Kidney glomerular epithelial cell (primary cell): ENCODE measurements around the gene IKZF2.

Experiments
- DNase-seq: peaks from one replicate; lab custom pipeline; 2025; lab: John Stamatoyannopoulos, UW

The IKZF2 gene

DNA sequence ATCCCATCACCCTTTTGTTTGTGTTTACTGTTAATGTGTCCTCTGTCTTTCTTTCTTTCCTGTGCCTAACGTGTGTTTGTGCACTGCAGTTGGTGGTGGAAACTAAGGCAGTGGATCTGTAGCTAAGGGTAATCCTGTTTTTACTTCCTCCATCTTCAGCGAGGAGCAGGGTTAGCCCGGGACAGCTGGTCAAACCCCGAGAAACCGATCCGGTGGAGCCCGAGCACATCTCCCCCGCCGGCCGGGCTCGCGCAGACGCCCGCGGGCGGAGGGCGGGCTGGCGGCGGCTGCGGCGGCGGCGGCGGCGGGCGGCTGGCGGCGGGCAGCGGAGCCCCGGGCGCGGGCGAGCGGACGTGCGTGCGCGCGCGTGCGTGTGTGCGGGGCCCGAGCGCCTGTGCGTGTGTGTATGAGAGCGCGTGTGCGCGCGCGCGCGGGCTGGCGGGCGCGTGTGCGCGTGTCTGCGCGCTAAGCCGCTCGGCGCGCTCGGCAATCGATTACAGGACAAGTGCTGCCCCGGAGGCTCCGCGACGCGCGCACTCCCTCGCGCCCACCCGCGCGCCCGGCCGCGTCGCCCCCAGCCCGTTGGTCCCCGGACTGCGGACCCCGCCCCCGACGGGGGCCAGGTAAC is at the start of gene IKZF2:
TSS of gene IKZF2 (minus strand) at position 176 of the 628 bp plus-strand sequence. CDS start 2,983 bp downstream, outside the sequence.
- DNase-seq = peak; percentile 90

GRCh38 chr2:213199871-213200270 is 48.5 kb upstream of the IKZF2 start:
- DNase-seq = no peak

- DNase-seq = peak; percentile 31
Measured at GRCh38 chr2:213189001-213189899, 37.8 kb upstream of the IKZF2 start.

GRCh38 chr2:213188533-213188867 is 37.1 kb upstream of the IKZF2 start:
- DNase-seq = no peak

GRCh38 chr2:213187833-213188532 is 36.6 kb upstream of the IKZF2 start:
- peak; percentile 89 for DNase-seq

GRCh38 chr2:213187386-213187785 is 36.0 kb upstream of the IKZF2 start:
- DNase-seq = no peak

GRCh38 chr2:213185147-213185822 is 33.9 kb upstream of the IKZF2 start:
- DNase-seq = no peak

DNA sequence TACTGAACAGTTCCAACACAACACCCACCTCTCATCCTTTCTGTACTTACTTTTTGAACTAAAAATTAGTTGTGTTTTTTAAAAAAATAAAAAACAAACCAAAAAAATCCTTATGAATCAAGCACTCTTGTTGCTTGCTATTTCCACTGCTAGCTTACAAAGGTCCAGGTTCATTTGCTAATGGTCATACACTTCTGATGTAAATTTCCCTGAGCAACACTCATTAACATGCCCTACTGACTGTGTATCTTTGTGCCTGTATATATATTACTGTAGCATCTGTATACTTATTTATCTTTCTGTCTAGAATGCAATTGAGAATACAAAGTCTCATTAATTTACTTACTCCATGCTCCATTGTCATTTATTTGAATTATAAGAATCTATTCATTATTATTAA is 30.3 kb upstream of the IKZF2 start:
- DNase-seq = no peak

DNA sequence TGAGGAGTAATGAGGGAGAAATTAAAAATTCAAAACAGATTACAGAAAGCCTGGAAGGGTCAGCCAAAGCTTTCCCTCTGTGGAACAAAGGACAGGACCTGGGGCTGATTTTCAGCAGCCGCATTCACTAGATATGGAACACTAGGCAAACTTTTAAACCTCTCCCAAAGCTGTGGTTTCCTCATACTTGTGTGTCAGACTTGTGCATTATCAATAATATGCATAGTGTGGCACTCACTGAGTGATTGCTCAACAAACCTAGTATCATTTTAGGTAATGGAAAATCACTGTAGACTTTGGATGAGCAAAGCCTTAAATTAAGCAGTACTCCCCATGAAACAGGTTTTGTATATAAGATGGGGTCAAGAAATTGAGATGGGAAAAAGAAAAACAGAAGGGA is 26.3 kb upstream of the IKZF2 start:
- no peak for DNase-seq

DNA sequence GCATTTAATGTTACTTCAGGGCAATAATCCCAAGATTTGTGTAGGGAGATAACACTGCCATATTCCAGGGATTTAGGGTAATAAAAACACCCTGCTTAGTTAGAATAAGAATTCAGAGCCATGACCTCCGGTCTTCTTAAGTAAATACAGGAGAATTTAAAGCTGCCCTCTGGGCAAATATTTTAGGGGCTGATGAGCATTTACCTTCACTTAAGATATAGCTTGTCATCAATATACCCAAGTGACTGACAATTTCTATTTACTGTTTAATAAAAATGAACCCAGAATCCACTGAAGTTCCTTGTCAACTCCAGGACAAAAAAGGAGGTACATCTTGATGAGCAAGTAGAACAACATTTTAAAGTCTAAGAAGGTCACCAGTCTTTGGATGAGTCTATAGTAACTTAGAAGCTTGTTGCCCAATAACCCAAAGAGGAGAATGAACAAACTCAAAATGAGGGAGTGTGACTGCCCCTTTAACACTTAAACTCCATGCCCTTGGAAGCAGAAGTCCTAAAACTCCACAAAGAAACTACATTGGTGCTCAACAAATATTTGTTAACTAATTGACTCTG is 24.3 kb upstream of the IKZF2 start:
- DNase-seq = no peak

DNA sequence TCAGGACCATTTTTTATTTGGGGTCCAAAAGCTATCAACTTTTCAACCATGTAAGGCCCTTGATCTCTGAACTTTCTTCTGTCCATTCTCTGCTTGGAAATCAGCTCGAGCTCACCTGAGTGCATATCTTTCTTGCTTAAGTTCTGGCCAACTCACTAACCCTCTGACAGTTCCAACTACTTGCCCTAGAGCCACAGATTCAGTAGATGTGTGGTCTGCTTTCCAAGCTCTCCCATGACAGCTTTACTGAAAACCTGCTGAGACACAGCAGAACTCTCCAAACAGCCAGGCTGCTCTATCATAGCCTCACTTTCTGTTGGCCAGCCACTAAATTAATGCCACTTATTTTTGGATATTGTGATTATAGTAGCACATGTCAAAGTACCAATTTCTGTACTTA is 21.2 kb upstream of the IKZF2 start:
- no peak for DNase-seq

GRCh38 chr2:213171147-213171546 is 19.7 kb upstream of the IKZF2 start:
- no peak for DNase-seq

DNA sequence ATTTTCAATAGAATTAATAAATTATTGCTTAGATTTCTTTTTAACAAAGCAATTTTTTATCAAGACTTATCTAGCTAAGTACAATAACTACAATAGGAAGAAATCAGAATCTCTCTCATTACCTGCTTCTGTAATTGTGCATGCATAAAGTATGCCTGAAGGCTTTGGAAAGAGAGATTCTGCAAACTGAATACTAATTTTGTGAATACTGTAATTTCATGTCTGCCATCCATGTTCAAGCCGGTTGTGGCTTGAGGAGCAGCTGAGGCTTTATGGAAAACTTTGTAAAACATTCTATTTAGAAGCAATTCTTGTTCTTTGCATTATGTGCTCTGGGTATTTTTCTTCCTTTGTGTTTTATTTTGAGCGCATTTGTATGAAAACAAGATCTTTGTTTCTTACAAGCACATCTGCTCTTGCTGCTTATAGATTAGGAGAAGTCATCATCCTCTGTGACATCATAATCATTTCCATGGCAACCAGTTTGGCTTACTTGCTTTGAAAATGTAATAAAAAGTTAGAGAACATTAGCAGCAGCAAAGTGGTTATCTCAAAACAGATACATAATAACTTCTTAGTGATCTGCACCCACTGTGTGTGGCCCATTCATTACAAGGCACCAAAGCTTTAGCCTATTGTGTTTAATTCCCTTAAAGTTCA is 16.0 kb upstream of the IKZF2 start:
- DNase-seq = no peak

GRCh38 chr2:213166109-213166508 is 14.7 kb upstream of the IKZF2 start:
- DNase-seq = no peak

- no peak for DNase-seq
Measured at GRCh38 chr2:213164263-213164662, 12.9 kb upstream of the IKZF2 start.

DNA sequence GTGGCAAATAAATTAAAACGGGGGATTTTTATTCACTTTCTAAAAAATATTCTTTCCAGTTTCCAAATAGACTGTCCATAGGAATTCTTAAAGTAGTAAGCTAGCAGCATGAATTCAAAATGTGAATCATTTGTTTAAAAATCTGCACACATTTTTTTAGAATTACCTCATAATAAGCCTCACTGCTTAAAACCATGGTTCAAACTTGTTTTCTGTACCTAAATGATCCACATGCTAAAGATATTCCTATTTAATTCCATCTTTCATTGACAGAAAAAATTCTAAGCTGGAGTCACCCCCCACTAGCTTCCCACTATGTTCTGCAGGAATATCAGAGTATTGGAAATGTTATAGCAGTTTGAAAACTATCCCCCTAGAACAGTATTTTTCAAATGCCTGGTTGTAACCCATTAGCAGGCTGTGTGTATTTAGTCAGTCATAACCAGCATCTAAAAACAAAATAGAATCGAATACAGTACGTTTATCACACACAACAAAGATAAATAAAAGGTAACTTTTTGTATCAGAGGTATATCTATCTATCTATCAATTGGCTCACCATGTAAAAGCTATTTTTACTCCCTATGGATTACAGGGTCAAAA is 11.2 kb upstream of the IKZF2 start:
- DNase-seq = no peak

DNA sequence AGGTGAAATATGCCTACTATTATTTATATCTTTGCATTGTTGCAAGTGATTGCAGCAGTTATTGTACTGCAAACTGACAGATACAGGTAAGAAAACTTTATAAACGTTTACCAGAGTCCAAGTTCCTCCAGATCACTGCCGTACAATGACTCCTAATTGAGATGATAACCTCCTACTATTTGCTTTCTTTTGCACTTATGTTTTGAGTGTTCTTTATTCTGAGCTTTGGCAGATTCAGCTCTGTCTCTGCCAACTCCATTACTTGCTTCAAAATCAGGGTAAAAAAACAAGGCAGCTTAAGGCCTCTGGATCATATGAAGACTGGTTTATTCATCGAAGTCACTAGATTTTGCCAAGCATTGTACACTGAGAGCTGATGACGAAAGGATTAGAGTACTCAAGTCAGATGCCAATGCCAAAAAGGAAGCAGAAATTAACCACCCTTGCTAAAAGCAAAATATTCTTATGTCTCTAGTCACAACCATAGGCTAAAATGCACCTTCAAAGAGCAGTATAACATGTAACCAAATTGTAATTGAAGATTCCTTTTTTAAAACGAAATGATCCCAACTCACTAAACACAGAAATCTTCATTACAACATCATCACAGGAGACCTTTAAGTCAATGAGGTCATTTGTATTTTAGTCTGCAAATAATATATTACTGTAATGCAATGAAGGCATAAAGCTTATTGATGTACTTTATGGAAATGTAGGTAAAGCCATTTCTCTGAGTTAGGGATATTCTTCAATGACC is 10.5 kb upstream of the IKZF2 start:
- no peak for DNase-seq

DNA sequence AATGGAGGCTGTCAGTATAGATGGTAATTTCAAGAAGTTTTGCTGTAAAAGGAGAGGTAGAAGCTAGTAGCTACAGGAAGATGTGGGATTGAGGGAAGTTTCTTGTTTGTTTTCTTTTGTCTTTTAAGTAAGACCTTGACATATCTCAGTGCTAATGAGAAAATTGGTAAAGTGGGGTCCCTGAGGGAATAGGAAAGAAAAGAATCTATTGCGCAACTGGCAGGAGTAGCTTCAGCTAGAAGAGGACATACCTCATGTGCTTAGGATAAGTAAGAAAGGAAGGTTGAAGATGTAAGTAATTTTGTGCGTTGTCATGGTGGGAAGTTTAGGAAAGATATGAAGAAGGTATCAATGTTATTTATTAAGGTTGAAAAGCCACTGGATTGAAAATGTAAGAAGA is 8.4 kb upstream of the IKZF2 start:
- DNase-seq = no peak

- no peak for DNase-seq
Measured at GRCh38 chr2:213157242-213157641, 5.8 kb upstream of the IKZF2 start.

DNA sequence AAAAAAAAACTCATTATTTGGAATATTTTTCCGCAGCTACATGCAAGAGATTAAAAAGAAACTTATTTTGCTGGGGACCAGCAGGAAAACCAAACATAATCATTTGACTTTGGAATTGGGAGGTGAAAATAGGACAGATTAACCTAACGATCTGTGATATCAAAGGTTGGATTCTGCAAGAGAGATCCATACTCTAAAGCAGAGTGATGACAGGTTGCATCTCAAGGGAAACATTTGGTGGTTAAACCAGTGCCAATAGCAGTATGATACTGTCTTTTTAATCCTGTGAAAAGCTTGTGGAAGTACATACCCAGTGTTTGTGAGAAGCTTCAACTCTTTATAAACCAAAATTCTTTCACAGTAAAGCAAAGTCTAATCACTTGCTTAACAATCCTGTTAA is 5.3 kb upstream of the IKZF2 start:
- DNase-seq = no peak
